Measurements from ENCODE around the gene SCN1B. TPM values are rescaled to one million over a fixed set of nuclear protein-coding genes. Genes with fewer than 3 reads are reported as not detected.

The SCN1B gene
- total RNA-seq (2022; extraction: Qiagen RNA extraction; ENCODE audit: low read depth), result 12.0 to 19.3 TPM (median 16.7 TPM) in 5 replicates

GRCh38 chr19:35030257-35031071, at the start of gene SCN1B:
TSS of gene SCN1B (plus strand) at chr19:35030470. CDS start at chr19:35030821, 351 bp downstream.

GRCh38 chr19:34999498-35000337, 30.6 kb upstream of the SCN1B start, which contains the start of gene GRAMD1A:
TSS of gene GRAMD1A (plus strand) at chr19:35000323. CDS start at chr19:35000479, 156 bp downstream.

GRCh38 chr19:35041548-35042055, 11.3 kb downstream of the SCN1B start, which contains the start of gene HPN:
TSS of gene HPN (plus strand) at chr19:35041721. CDS start at chr19:35042507, 786 bp downstream.

Other genes starting within 250 kb of the SCN1B start
- 5.0 to 5.9 TPM (median 5.2 TPM) in 5 replicates for gene ZNF30, start 103.6 kb upstream of the SCN1B start, total RNA-seq (2022; extraction: Qiagen RNA extraction; ENCODE audit: low read depth)
- 1.4 to 2.1 TPM (median 1.9 TPM) in 5 replicates for gene ZNF792, start 66.2 kb upstream of the SCN1B start, total RNA-seq (2022; extraction: Qiagen RNA extraction; ENCODE audit: low read depth)
- 119 to 143 TPM (median 132 TPM) in 5 replicates for gene GRAMD1A, start 30.1 kb upstream of the SCN1B start, total RNA-seq (2022; extraction: Qiagen RNA extraction; ENCODE audit: low read depth)
- 0.03 to 0.17 TPM in 2 of 5 replicates, not detected in the others for gene HPN, start 11.3 kb downstream of the SCN1B start, total RNA-seq (2022; extraction: Qiagen RNA extraction; ENCODE audit: low read depth)
- gene FXYD3, start 85.4 kb downstream of the SCN1B start, total RNA-seq (2022; extraction: Qiagen RNA extraction; ENCODE audit: low read depth), result 0.26 to 0.31 TPM in 2 of 5 replicates, not detected in the others
- gene LGI4, start 104.6 kb downstream of the SCN1B start, total RNA-seq (2022; extraction: Qiagen RNA extraction; ENCODE audit: low read depth), result 0.06 to 0.27 TPM (median 0.13 TPM) in 4 of 5 replicates, not detected in the other
- gene FXYD1, start 108.4 kb downstream of the SCN1B start, total RNA-seq (2022; extraction: Qiagen RNA extraction; ENCODE audit: low read depth), result 0.35 to 0.85 TPM (median 0.44 TPM) in 4 of 5 replicates, not detected in the other
- 0.24 to 0.34 TPM (median 0.25 TPM) in 3 of 5 replicates, not detected in the others for gene FXYD7, start 112.8 kb downstream of the SCN1B start, total RNA-seq (2022; extraction: Qiagen RNA extraction; ENCODE audit: low read depth)
- gene FXYD5, start 124.3 kb downstream of the SCN1B start, total RNA-seq (2022; extraction: Qiagen RNA extraction; ENCODE audit: low read depth), result 202 to 240 TPM (median 228 TPM) in 5 replicates
- gene FAM187B, start 198.3 kb downstream of the SCN1B start, total RNA-seq (2022; extraction: Qiagen RNA extraction; ENCODE audit: low read depth), result not detected in 5 replicates
- gene LSR, start 218.5 kb downstream of the SCN1B start, total RNA-seq (2022; extraction: Qiagen RNA extraction; ENCODE audit: low read depth), result 6.8 to 11.0 TPM (median 9.6 TPM) in 5 replicates
- gene USF2, start 238.5 kb downstream of the SCN1B start, total RNA-seq (2022; extraction: Qiagen RNA extraction; ENCODE audit: low read depth), result 106 to 170 TPM (median 163 TPM) in 5 replicates

Measured in A549 treated with CpdA at 1 μM for 4 hours (cell line).